Left ventricle myocardium inferior (tissue), 1 donor: ENCODE measurements around the gene IER5L. TPM values are rescaled to one million over a fixed set of nuclear protein-coding genes. Genes with fewer than 3 reads are reported as not detected.
"Not testable (repeated sequence)": the region's sequence is repeated elsewhere in the genome, so short reads cannot be mapped to it uniquely, and the experiment has no call there.

Experiments
- DNase-seq: peaks from one replicate; pipeline ENCODE4 v3.0.0-alpha.2; 2020
- H3K27ac ChIP-seq: fragments of 200-600 bp; replicated peaks from 2 replicates; pipeline ENCODE4 v1.8.0; 2021
- H3K27me3 ChIP-seq: fragments of 200-600 bp; 2 replicates; pipeline ENCODE4 v1.8.0; 2021; ENCODE audit warnings: low read depth
- H3K36me3 ChIP-seq: fragments of 200-600 bp; 2 replicates; pipeline ENCODE4 v1.8.0; 2021
- H3K4me1 ChIP-seq: fragments of 200-600 bp; 2 replicates; pipeline ENCODE4 v1.8.0; 2021
- H3K4me3 ChIP-seq: fragments of 200-600 bp; 2 replicates; pipeline ENCODE4 v1.8.0; 2021; ENCODE audit warnings: mild to moderate bottlenecking, moderate library complexity
- H3K9me3 ChIP-seq: fragments of 200-600 bp; replicated peaks from 2 replicates; pipeline ENCODE4 v1.8.0; 2021
- intact Hi-C: fragments of 100-400 bp; cut with micrococcal nuclease; formaldehyde crosslinking; loops from one replicate; pipeline ENCODE4 v1.11.0; 2022
- total RNA-seq: library from RNA; stranded (reverse); fragmentation: NEBNext Ultra II Directional; extraction: Animal tissue kit (Norgen Biotek cat#: 25700); gene quantifications from one replicate; pipeline ENCODE4 v1.2.1, GENCODE V29; 2021
- TF ChIP-seq, protein P1 (sequence below): fragments of 200-600 bp; IDR thresholded peaks from 2 replicates; pipeline ENCODE4 v1.8.0; 2021; ENCODE audit warnings: antibody characterized with exemption, mild to moderate bottlenecking, borderline replicate concordance
- donor health status: DM: no; HTN: yes; CAD: no; lungs with severe emphysema.

Gene IER5L
- total RNA-seq, 1 donor from 2014 or later: 3.8 TPM

DNA sequence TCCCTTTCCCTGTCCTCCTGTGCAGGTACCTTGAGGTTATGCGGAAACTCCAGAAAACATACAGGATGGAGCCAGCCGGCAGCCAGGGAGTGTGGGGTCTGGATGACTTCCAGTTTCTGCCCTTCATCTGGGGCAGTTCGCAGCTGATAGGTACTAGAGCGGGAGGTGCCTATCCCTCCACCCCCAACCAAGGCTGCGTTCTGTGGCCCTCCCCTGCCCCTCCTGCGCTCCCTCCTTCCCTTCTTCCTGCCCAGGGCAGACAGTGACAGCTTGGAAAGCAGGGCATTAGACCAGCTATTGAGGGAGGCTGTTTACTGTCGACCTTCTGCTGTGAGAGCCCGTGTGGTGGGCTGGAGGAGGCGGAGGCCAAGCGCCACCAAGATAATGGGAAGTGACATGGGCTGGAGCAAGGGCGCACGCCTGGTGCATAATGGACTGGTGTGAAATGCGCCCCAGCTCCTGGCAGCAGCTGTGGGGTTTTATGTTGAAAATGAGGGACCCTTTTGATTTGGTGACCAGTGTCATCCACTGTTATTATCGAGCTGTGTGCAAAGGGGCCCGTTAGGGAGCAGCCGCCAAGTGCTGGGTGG is 41.5 kb downstream of the IER5L start:
- H3K9me3 ChIP-seq: no peaks in the 10 kb centered on the region
- DNase-seq: no peak
- no peak overlapping the region for H3K27ac ChIP-seq
- H3K4me3 ChIP-seq: no peak overlapping the region
- intact Hi-C loops: loop anchor here (5.0 to 10.0 kb wide), 2 partner anchors 476 to 648 kb away; no protein-coding TSS in a partner anchor
- H3K4me1 ChIP-seq: peaks cover 44% of the 10 kb centered on the region
- TF ChIP-seq, protein P1, sequence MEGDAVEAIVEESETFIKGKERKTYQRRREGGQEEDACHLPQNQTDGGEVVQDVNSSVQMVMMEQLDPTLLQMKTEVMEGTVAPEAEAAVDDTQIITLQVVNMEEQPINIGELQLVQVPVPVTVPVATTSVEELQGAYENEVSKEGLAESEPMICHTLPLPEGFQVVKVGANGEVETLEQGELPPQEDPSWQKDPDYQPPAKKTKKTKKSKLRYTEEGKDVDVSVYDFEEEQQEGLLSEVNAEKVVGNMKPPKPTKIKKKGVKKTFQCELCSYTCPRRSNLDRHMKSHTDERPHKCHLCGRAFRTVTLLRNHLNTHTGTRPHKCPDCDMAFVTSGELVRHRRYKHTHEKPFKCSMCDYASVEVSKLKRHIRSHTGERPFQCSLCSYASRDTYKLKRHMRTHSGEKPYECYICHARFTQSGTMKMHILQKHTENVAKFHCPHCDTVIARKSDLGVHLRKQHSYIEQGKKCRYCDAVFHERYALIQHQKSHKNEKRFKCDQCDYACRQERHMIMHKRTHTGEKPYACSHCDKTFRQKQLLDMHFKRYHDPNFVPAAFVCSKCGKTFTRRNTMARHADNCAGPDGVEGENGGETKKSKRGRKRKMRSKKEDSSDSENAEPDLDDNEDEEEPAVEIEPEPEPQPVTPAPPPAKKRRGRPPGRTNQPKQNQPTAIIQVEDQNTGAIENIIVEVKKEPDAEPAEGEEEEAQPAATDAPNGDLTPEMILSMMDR: no peak
- no peaks in the 10 kb centered on the region for H3K27me3 ChIP-seq
- H3K36me3 ChIP-seq: peaks cover 53% of the 10 kb centered on the region

DNA sequence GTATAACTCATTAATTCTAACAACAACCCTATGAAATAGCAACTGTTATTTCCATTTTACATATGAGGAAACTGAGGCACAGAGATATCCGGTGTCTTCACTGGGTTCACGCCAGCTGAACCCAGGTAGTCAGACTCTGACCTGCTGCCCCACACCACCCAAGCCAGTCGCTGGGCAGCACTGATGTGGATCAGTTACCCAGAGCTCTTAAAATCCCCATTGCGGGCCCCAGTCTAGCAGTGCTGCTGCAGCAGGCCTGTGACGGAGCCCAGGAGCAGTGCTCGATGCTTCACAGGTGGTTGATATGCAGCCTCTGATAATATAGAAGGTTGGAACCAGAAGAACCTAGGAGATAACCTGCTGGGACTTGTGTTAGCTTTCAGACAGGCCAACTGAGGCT is 42.6 kb downstream of the IER5L start:
- Histone ChIP-seq H3K9me3 (no peaks in the 10 kb centered on the region), H3K4me1 (peaks cover 36% of the 10 kb centered on the region), H3K27me3 (no peaks in the 10 kb centered on the region), H3K27ac (no peak overlapping the region), H3K4me3 (no peak overlapping the region), H3K36me3 (peaks cover 63% of the 10 kb centered on the region)
- TF ChIP-seq, protein P1: no peak
- intact Hi-C loops: loop anchor here (5.0 to 10.0 kb wide), 2 partner anchors 477 to 649 kb away; no protein-coding TSS in a partner anchor
- no peak for DNase-seq

DNA sequence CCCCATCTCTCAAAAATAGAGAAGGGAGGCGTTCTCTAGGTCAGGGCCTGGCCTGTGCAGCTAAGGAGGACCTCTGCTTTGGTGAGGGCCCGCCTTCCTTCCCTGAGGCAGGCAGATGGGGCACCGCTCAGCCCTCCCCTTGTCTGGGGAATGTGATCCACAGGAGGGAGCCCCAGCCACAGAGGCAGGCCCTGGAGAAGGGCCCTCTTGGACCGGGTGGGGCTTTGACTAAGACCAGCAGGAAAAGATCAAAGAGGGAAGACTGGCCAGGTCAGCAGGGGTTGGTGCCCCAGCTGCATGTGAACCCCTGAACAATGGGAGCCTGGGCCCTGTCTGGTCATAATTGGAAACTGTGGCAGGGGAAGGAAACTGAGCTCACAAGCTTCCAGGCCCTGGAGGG is 45.0 kb downstream of the IER5L start:
- Histone ChIP-seq H3K4me1 (peaks cover 14% of the 10 kb centered on the region), H3K27ac (no peak overlapping the region), H3K27me3 (no peaks in the 10 kb centered on the region), H3K9me3 (no peaks in the 10 kb centered on the region), H3K36me3 (peaks cover 84% of the 10 kb centered on the region), H3K4me3 (no peak overlapping the region)
- TF ChIP-seq, protein P1: no peak
- intact Hi-C loops: loop anchor here (10.0 kb wide), 1 partner anchor 652 kb away; no protein-coding TSS in a partner anchor
- DNase-seq: no peak

DNA sequence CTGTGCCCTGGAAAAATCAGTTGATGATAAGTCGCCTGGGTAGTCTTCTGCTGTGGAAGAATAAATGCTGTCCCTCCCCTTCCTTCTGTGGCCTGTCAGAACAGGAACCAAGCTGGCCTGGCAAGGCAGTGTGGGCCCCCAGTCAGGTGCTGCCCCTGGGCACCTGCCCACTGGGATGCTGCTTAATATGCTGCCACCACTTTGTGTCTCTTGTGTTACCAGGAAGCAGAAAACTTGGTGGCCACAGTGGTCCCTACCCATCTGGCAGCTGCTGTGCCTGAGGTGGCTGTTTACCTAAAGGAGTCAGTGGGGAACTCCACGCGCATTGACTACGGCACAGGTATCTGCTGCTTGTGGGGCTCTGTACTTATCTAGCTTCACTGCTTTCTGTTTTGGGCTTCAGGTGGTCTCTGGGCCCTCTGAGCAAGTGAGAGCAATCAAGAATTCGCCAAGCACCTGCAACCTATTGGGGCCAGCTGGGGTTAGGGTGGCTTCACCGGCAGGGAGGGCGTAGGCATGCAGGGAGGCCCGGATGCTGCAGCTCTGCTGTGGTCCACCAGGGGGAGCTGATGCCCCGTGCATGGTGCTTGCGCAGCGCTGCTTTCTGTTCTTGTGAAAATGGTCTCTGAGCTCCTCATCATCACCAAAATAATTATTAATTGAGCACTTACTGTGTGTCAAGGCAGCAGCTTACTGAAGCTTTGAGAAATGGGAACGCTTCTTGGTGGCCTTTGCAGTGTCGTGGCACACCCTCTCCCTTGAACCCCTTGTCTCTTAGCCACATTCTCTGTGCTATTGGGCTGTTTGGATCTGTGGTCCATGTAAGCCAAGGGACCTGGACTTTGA is 46.5 kb downstream of the IER5L start:
- no peaks in the 10 kb centered on the region for H3K27me3 ChIP-seq
- intact Hi-C loops: loop anchor here (10.0 kb wide), 1 partner anchor 653 kb away; no protein-coding TSS in a partner anchor
- no peak overlapping the region for H3K27ac ChIP-seq
- no peak overlapping the region for H3K4me3 ChIP-seq
- TF ChIP-seq, protein P1: peak; percentile 99
- H3K4me1 ChIP-seq: peaks cover 13% of the 10 kb centered on the region
- H3K36me3 ChIP-seq: peaks cover 79% of the 10 kb centered on the region
- H3K9me3 ChIP-seq: no peaks in the 10 kb centered on the region
- DNase-seq: peak; percentile 77

DNA sequence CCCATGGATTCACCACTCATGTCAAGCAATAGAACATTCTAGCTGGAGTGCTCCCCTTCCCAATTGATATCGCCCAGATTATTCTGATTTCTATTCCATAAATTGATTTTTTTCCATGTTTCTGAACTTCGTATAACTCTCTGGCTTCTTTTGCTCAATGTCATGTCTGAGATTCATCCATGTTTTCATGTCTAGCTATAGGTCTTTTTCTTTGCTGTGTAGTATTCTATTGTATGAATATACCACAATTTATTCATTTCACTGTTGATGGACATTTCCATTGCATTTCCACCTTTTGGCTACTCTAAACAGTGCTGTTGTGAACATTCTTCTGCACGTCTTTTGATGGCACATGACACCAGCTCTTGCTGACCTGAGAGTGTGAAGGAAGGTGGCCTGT is 47.3 kb downstream of the IER5L start:
- H3K36me3 ChIP-seq: peaks cover 72% of the 10 kb centered on the region
- intact Hi-C loops: loop anchor here (10.0 kb wide), 1 partner anchor 654 kb away; no protein-coding TSS in a partner anchor
- H3K9me3 ChIP-seq: no peaks in the 10 kb centered on the region
- peaks cover 13% of the 10 kb centered on the region for H3K4me1 ChIP-seq
- DNase-seq: no peak
- TF ChIP-seq, protein P1: no peak
- H3K27ac ChIP-seq: no peak overlapping the region
- no peak overlapping the region for H3K4me3 ChIP-seq
- H3K27me3 ChIP-seq: no peaks in the 10 kb centered on the region

DNA sequence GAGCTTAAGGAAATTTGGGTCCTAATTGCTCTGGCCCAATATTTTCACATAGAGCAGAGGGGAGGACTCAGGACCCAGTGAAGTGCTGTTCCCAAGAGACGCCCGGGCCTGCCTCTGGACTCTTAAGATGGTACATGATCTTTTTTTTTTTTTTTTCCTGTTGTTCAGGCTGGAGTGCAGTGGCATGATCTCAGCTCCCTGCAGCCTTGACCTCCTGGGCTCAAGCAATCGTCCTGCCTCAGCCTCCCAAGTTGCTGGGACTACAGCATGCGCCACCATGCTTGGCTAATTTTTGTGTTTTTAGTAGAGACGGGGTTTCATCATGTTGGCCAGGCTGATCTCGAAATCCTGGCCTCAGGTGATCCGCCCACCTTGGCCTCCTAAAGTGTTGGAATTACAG is 47.8 kb downstream of the IER5L start:
- not testable (repeated sequence) for H3K27me3 ChIP-seq, H3K4me3 ChIP-seq, H3K27ac ChIP-seq, DNase-seq, H3K9me3 ChIP-seq
- Histone ChIP-seq H3K4me1 (peaks cover 13% of the 10 kb centered on the region), H3K36me3 (peaks cover 71% of the 10 kb centered on the region)
- intact Hi-C loops: loop anchor here (10.0 kb wide), 1 partner anchor 655 kb away; no protein-coding TSS in a partner anchor
